Measurements from ENCODE around the gene TMPRSS15.

DNA sequence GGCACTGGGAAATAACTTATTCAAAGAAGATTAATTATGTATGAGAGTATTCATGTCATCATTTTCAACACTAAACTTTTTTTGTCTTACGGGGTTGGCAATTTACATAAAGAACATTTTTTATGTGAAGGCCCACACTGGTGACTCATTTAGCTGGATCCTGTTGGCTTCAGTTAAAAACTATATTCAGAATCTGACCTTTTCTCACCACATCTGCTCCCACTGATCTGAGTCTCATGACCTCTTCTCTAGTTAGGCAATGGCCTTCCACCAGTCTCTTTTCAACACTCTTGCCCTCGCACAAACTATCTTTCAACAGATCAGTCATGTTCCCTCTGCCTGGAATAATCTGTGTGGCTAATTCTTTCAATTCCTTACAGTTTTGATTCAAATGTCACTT, 53.4 kb downstream of the TMPRSS15 start:
- TF ChIP-seq CTCF (IDR thresholded peaks at IDR 0.05 in 2 of 3, conservative IDR thresholded peaks at IDR 0.05 in 1 of 3; ENCODE audit: borderline replicate concordance in 1 of 3, insufficient read depth in 1 of 3, low read depth in 2 of 3, low read length in 2 of 3) (no peak), CEBPB (IDR thresholded peaks at IDR 0.05; ENCODE audit: low read depth) (no peak)

Data from HCT116 (cell line).